Gastroesophageal sphincter (tissue), 4 donors: Measurements from ENCODE around the gene KLHL5. TPM values are rescaled to one million over a fixed set of nuclear protein-coding genes. Genes with fewer than 3 reads are reported as not detected.
"Not testable (repeated sequence)": the region's sequence is repeated elsewhere in the genome, so short reads cannot be mapped to it uniquely, and the experiment has no call there.

Experiments
- ATAC-seq: fragments of 150-250 bp; one replicate; pipeline ENCODE4 v1.9.1; 2016; ENCODE audit warnings: mild to moderate bottlenecking, moderate library complexity
- H3K27ac ChIP-seq, 4 donors: fragments of 200-600 bp; sonication (generic) in 3 of 4; 1 replicate in 3 of 4; 2 replicates in 1 of 4; pipeline ENCODE4 v1.5.1; 2016 to 2019
- H3K27me3 ChIP-seq: fragments of 200-600 bp; sonication (generic); one replicate; pipeline ENCODE4 v1.5.1; 2019
- H3K36me3 ChIP-seq, 2 donors: fragments of 200-600 bp; sonication (generic); one replicate each; pipeline ENCODE4 v1.5.1; 2019; ENCODE audit warnings: control low read depth in 1 of 2
- H3K4me1 ChIP-seq, 3 donors: fragments of 200-600 bp; sonication (generic); 1 replicate in 2 of 3; 2 replicates in 1 of 3; pipeline ENCODE4 v1.5.1; 2016 to 2019; ENCODE audit warnings: control low read depth in 2 of 3
- H3K4me3 ChIP-seq, 2 donors: fragments of 200-600 bp; sonication (generic); one replicate each; pipeline ENCODE4 v1.5.1; 2019; ENCODE audit warnings: mild to moderate bottlenecking in 1 of 2, moderate library complexity in 1 of 2
- H3K9me3 ChIP-seq, 3 donors: fragments of 200-600 bp; sonication (generic); one replicate each; pipeline ENCODE4 v1.5.1; 2017 to 2019; ENCODE audit warnings: control low read depth in 2 of 3
- CTCF ChIP-seq, 4 experiments: fragments of 200-600 bp in 2 of 4; fragments of 450-650 bp in 2 of 4; sonication (generic) in 1 of 4; IDR thresholded peaks; one replicate each; pipeline ENCODE4 v1.5.1; 2017 to 2019; ENCODE audit warnings: antibody characterized with exemption in 4 of 4, mild to moderate bottlenecking in 2 of 4, moderate library complexity in 2 of 4
- EP300 ChIP-seq: sonication (generic); formaldehyde crosslinking; IDR thresholded peaks from one replicate; pipeline ENCODE4 v1.6.1; 2017; ENCODE audit warnings: antibody characterized with exemption, mild to moderate bottlenecking
- POLR2A ChIP-seq, 2 donors: fragments of 450-650 bp; IDR thresholded peaks; one replicate each; pipeline ENCODE4 v1.6.1; 2017; ENCODE audit warnings: antibody characterized with exemption in 2 of 2, mild to moderate bottlenecking in 2 of 2, moderate library complexity in 1 of 2
- POLR2AphosphoS5 ChIP-seq: sonication (generic); formaldehyde crosslinking; IDR thresholded peaks from one replicate; pipeline ENCODE4 v1.6.1; 2017; ENCODE audit warnings: antibody characterized with exemption
- WGBS, 2 donors: methylation state at CpG; one replicate each; pipeline ENCODE4 v1.1.5; 2018; ENCODE audit warnings: low coverage in 1 of 2; 5-methylcytosine and 5-hydroxymethylcytosine counted together
- total RNA-seq, 4 donors: library from RNA; depleted of rRNA; stranded (reverse); fragments of >200 nt; gene quantifications; one replicate each; pipeline ENCODE4 v1.1.0, GENCODE V29; 2016

The KLHL5 gene
- total RNA-seq, 4 donors from 2014 or later, result 57.5 to 143 (median 106) TPM

- Histone ChIP-seq H3K9me3 (no peaks in the 10 kb centered on the region), H3K27ac (no peak overlapping the region), H3K27me3 (no peaks in the 10 kb centered on the region), H3K4me1 (peaks cover 0 to 9% (median 0%) of the 10 kb centered on the region in 3 donors), H3K4me3 (no peak overlapping the region), H3K36me3 (no peaks in the 10 kb centered on the region)
- TF ChIP-seq POLR2AphosphoS5, result no peak
- ATAC-seq, result no peak
- 95% methylated on average over 3 of the region's 3 CpGs; no CpG with 5 or more reads in 1 of the 2 donors for WGBS, 2 donors
Observed at GRCh38 chr4:39133623-39134022, 71.6 kb downstream of the KLHL5 start.

- no peak for TF ChIP-seq EP300
- TF ChIP-seq POLR2AphosphoS5, result no peak
- TF ChIP-seq POLR2A (IDR thresholded peaks at IDR 0.05), result no peak
- no peak for TF ChIP-seq CTCF (IDR thresholded peaks at IDR 0.05)
- Histone ChIP-seq H3K4me3 (no peak overlapping the region), H3K27ac (no peak overlapping the region), H3K27me3 (no peaks in the 10 kb centered on the region), H3K9me3 (no peaks in the 10 kb centered on the region), H3K4me1 (peaks cover 0 to 9% (median 0%) of the 10 kb centered on the region in 3 donors), H3K36me3 (no peaks in the 10 kb centered on the region)
- WGBS, 2 donors, result 28 to 44% methylated on average over 2 of the region's 2 CpGs
- ATAC-seq, result no peak
Observed at GRCh38 chr4:39134683-39135306, 72.8 kb downstream of the KLHL5 start.

- H3K9me3 ChIP-seq, H3K4me3 ChIP-seq, ATAC-seq, H3K27ac ChIP-seq, H3K27me3 ChIP-seq, H3K36me3 ChIP-seq, H3K4me1 ChIP-seq: not testable (repeated sequence)
- 73 to 89% methylated on average over 1 to 3 of the region's 3 CpGs for WGBS, 2 donors
Observed at GRCh38 chr4:39138227-39138626, 76.2 kb downstream of the KLHL5 start.

- H3K36me3 ChIP-seq, result no peaks in the 10 kb centered on the region
- TF ChIP-seq EP300 (no peak), CTCF (IDR thresholded peaks at IDR 0.05) (no peak), POLR2A (IDR thresholded peaks at IDR 0.05) (no peak), POLR2AphosphoS5 (no peak)
- H3K27ac ChIP-seq, result no peak overlapping the region
- no peaks in the 10 kb centered on the region for H3K4me1 ChIP-seq
- ATAC-seq, result no peak
- no peak overlapping the region for H3K4me3 ChIP-seq
- WGBS, 2 donors, result 75 to 80% methylated on average over 1 of the region's 1 CpG
- no peaks in the 10 kb centered on the region for H3K27me3 ChIP-seq
- H3K9me3 ChIP-seq, result no peaks in the 10 kb centered on the region
Observed at GRCh38 chr4:39146211-39146610, 84.2 kb downstream of the KLHL5 start.

GRCh38 chr4:39154009-39154408, 92.0 kb downstream of the KLHL5 start:
- 93 to 95% methylated on average over 2 to 3 of the region's 4 CpGs for WGBS, 2 donors
- ATAC-seq, result no peak

More at GRCh38 chr4:39154009-39154408, 92.0 kb downstream of the KLHL5 start:
- Histone ChIP-seq H3K9me3 (no peaks in the 10 kb centered on the region), H3K27ac (no peak overlapping the region), H3K27me3 (no peaks in the 10 kb centered on the region), H3K36me3 (no peaks in the 10 kb centered on the region), H3K4me3 (no peak overlapping the region), H3K4me1 (no peaks in the 10 kb centered on the region)
- TF ChIP-seq POLR2AphosphoS5 (no peak), CTCF (IDR thresholded peaks at IDR 0.05) (no peak), EP300 (no peak), POLR2A (IDR thresholded peaks at IDR 0.05) (no peak)
